Naive thymus-derived CD8-positive, alpha-beta T cell (primary cell): ENCODE results near the gene ACBD3. TPM values are rescaled to one million over a fixed set of nuclear protein-coding genes. Genes with fewer than 3 reads are reported as not detected.
A peak's percentile ranks its signal among the peaks of the same experiment; 100 is the strongest.

Experiments used
- ATAC-seq, 2 donors: fragments of 150-1000 bp; cut with Tn5 transposase in 1 of 2; sonication (Bioruptor Pico), chemical (Tn5 transposase) in 1 of 2; 1 replicate in 1 of 2; 2 replicates in 1 of 2; pipeline ENCODE4 v1.10.0; 2021; ENCODE audit warnings: mild to moderate bottlenecking in 2 of 2, moderate library complexity in 2 of 2
- POLR2A ChIA-PET: fragments of 350-600 bp; sonication (Branson Sonifier 250); formaldehyde crosslinking; loops from one replicate; lab custom pipeline; 2021; ENCODE audit warnings: antibody characterized with exemption; lab: Charles Lee
- DNase-seq, 10 donors: peaks; one replicate each; pipeline versions ENCODE4 v3.0.0 to v3.0.0-alpha.2; 2020 to 2022
- H3K27ac Mint-ChIP-seq, 10 donors: one replicate each; pipeline ENCODE4 v1.8.0; 2020 to 2022; ENCODE audit warnings: mild to moderate bottlenecking in 10 of 10, mixed read lengths in 10 of 10, moderate library complexity in 4 of 10, inconsistent platforms in 1 of 10
- H3K27me3 Mint-ChIP-seq, 5 donors: one replicate each; pipeline ENCODE4 v1.8.0; 2021 to 2022; ENCODE audit warnings: mixed read lengths in 5 of 5
- H3K36me3 Mint-ChIP-seq, 3 donors: one replicate each; pipeline ENCODE4 v1.8.0; 2020 to 2022; ENCODE audit warnings: mixed read lengths in 3 of 3, mild to moderate bottlenecking in 2 of 3, inconsistent platforms in 1 of 3
- H3K4me1 Mint-ChIP-seq, 4 donors: one replicate each; pipeline ENCODE4 v1.8.0; 2021 to 2022; ENCODE audit warnings: mixed read lengths in 4 of 4
- H3K4me3 Mint-ChIP-seq, 10 donors: one replicate each; pipeline ENCODE4 v1.8.0; 2020 to 2022; ENCODE audit warnings: mild to moderate bottlenecking in 10 of 10, mixed read lengths in 10 of 10, moderate library complexity in 6 of 10, inconsistent platforms in 1 of 10
- H3K9me3 Mint-ChIP-seq, 9 donors: one replicate each; pipeline ENCODE4 v1.8.0; 2020 to 2022; ENCODE audit warnings: mixed read lengths in 9 of 9, mild to moderate bottlenecking in 3 of 9, inconsistent platforms in 1 of 9, moderate library complexity in 1 of 9
- polyA plus RNA-seq, 3 donors: library from polyadenylated mRNA; unstranded; fragments of 300-500 nt; fragmentation: Illumina TruSeq; gene quantifications; one replicate each; pipeline ENCODE4 v1.2.3, GENCODE V29; 2021
- total RNA-seq, 8 experiments: library from RNA in 2 of 8; stranded (reverse) in 2 of 8; gene quantifications; one replicate each; pipeline ENCODE4 v1.2.3 and lab custom pipeline; 2021 to 2026

Gene ACBD3
- total and polyA plus RNA-seq, 5 experiments from 2014 or later = 11.2 to 33.2 (median 16.1) TPM

DNA sequence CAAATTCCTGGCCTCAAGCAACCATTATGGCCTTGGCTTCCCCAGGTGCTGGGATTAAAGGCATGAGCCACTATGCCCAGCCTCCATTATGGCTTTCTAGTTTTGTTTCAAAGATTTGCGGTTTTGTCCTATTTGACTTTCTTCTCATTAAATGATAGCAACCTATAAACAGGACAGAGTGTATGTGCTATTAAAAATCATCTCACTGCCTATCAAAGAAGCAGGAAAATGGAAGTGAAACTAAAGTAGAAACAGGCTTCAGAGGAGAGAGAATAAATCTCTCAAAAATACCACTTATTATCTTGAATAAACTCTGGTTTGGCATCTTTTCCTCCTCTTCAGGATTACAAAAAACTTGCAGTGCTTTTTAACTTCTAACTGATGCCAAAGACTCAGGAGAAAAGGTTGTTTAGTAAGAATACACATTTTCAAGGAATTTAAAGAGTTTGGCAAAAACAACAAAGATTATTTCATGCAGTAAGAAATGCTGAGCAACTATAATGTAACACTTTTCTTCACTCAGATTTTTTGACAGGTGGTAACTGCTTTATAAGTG lies 28.7 kb downstream of the ACBD3 start:
- POLR2A ChIA-PET = no interaction called here
- DNase-seq = no peak

DNA sequence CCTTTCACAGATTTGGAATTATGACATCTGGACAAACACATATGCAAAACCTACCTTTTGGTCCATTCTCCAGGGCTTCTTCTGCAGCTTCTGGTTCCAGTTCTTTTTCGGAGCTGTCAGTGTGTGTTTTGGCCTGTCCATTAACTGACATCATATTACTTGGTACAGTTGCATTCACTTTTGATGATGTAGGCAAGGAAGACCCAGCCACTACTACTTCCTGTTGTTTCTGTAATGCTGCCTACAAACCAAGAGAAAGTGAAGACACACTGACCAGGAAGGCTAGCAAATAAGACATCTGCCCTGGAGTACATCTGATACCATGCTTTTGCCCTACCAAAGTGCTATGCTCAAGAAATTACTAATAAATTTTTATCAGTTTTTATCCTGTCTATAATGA lies 31.9 kb downstream of the ACBD3 start:
- H3K27ac Mint-ChIP-seq = peak overlapping the region in 3 of 10 donors; percentile 65 to 81 (median 66)
- H3K4me3 Mint-ChIP-seq = no peak overlapping the region
- ATAC-seq (no peak), DNase-seq (no peak)
- H3K4me1 Mint-ChIP-seq = peaks cover 0 to 37% (median 8%) of the 10 kb centered on the region in 4 donors
- peaks cover 0 to 90% (median 5%) of the 10 kb centered on the region in 3 donors for H3K36me3 Mint-ChIP-seq
- no peaks in the 10 kb centered on the region for H3K9me3 Mint-ChIP-seq
- no peaks in the 10 kb centered on the region for H3K27me3 Mint-ChIP-seq
- POLR2A ChIA-PET = no interaction called here

More for the DNA sequence above, 28.7 kb downstream of the ACBD3 start:
- Mint-ChIP-seq H3K36me3 (peaks cover 5 to 93% (median 16%) of the 10 kb centered on the region in 3 donors), H3K9me3 (no peaks in the 10 kb centered on the region), H3K27ac (peak overlapping the region in 4 of 10 donors; percentile 18 to 79 (median 60)), H3K27me3 (no peaks in the 10 kb centered on the region), H3K4me3 (no peak overlapping the region), H3K4me1 (peaks cover 3 to 48% (median 8%) of the 10 kb centered on the region in 4 donors)
- ATAC-seq = no peak

DNA sequence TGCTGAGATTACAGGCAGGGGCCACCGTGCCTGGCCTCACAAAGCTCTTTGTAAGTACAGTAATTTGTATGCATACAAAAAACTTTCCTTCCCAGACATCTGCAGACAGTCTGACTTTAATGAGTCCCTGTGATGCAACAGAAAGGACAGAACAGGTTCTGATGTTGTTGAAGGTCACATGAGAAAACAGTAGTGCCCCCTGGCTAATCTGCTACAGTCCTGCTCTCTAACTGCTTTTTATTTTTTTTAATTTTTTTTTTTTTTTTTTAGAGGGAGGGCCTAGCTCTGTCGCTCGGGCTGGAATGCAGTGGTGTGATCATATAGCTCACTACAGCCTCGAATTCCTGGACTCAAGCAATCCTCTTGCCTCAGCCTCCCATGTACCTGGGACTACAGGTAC lies 36.7 kb downstream of the ACBD3 start:
- DNase-seq (no peak), ATAC-seq (no peak)
- Mint-ChIP-seq H3K27me3 (no peaks in the 10 kb centered on the region), H3K4me1 (peaks cover 0 to 7% (median 1%) of the 10 kb centered on the region in 4 donors), H3K4me3 (no peak overlapping the region), H3K9me3 (no peaks in the 10 kb centered on the region), H3K36me3 (peaks cover 0 to 85% (median 5%) of the 10 kb centered on the region in 3 donors), H3K27ac (peak overlapping the region in 2 of 10 donors; percentile 1 to 44)
- POLR2A ChIA-PET = interaction anchor here (0.6 kb wide), 3 partner anchors 27 to 39 kb away, joined by 3 read pairs; no protein-coding TSS in a partner anchor

DNA sequence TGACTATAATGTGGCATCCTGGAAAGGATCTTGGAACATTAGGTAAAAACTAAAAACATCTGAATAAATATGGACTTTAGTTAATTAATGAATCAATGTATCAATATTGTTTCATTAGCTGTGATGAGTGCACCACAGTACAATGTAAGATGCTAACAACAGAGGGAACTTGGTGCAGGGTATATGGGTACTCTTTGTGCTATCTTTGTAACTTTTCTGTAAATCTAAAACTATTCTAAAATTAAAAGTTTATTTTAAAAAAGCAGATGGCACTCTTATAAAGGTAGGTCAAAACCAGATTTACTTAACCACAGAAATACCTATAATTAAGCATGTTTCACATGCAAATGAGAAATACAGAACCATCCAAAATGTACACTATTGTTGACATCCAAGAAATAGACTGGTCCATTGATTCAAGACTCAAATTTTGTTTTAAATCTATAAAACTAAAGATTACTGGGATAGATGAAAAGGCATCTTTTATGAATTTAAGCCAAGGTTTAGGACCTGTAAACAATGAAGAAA lies 38.4 kb downstream of the ACBD3 start:
- ATAC-seq (no peak), DNase-seq (no peak)
- peaks cover 4 to 80% (median 12%) of the 10 kb centered on the region in 3 donors for H3K36me3 Mint-ChIP-seq
- H3K27ac Mint-ChIP-seq = peak overlapping the region in 3 of 10 donors; percentile 18 to 31 (median 29)
- POLR2A ChIA-PET = interaction anchor here (1.1 kb wide), 1 partner anchor 11 kb away, joined by 3 read pairs; no protein-coding TSS in a partner anchor
- H3K4me3 Mint-ChIP-seq = no peak overlapping the region
- H3K27me3 Mint-ChIP-seq = no peaks in the 10 kb centered on the region
- H3K4me1 Mint-ChIP-seq = peaks cover 0 to 3% (median 0%) of the 10 kb centered on the region in 4 donors
- no peaks in the 10 kb centered on the region for H3K9me3 Mint-ChIP-seq

GRCh38 chr1:226144045-226144444 lies 42.5 kb downstream of the ACBD3 start:
- Mint-ChIP-seq H3K9me3 (no peaks in the 10 kb centered on the region), H3K27ac (peak overlapping the region in 4 of 10 donors; percentile 3 to 83 (median 28)), H3K27me3 (no peaks in the 10 kb centered on the region), H3K4me1 (peaks cover 0 to 3% (median 0%) of the 10 kb centered on the region in 4 donors), H3K36me3 (peaks cover 4 to 50% (median 11%) of the 10 kb centered on the region in 3 donors), H3K4me3 (no peak overlapping the region)
- no peak for ATAC-seq
- no peak for DNase-seq
- POLR2A ChIA-PET = no interaction called here

DNA sequence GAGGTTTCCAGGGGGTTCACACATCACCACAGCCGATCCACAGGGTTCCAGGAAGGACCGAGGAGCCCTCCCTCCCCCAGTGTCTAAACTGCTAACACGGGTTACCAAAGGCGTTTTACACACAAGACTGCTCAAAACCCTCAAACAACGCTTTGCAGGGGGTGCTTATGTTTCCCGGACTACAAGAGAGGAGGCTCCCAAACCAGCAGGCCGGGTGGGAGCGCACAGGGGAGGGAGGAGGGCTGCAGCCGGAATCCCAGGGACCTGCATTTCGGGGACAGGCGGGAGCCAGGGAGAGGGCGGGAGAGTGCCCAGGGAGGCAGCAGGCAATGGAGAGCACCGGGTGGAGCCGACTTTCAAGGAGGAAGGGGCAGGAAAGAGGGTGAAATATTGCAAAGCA lies 50.8 kb downstream of the ACBD3 start:
- no peaks in the 10 kb centered on the region for H3K9me3 Mint-ChIP-seq
- H3K27me3 Mint-ChIP-seq = no peaks in the 10 kb centered on the region
- peaks cover 0 to 31% (median 3%) of the 10 kb centered on the region in 4 donors for H3K4me1 Mint-ChIP-seq
- no peak overlapping the region for H3K27ac Mint-ChIP-seq
- H3K36me3 Mint-ChIP-seq = no peaks in the 10 kb centered on the region
- ATAC-seq (no peak), DNase-seq (peak in 1 of 10 donors; percentile 58)
- H3K4me3 Mint-ChIP-seq = no peak overlapping the region
- POLR2A ChIA-PET = no interaction called here

DNA sequence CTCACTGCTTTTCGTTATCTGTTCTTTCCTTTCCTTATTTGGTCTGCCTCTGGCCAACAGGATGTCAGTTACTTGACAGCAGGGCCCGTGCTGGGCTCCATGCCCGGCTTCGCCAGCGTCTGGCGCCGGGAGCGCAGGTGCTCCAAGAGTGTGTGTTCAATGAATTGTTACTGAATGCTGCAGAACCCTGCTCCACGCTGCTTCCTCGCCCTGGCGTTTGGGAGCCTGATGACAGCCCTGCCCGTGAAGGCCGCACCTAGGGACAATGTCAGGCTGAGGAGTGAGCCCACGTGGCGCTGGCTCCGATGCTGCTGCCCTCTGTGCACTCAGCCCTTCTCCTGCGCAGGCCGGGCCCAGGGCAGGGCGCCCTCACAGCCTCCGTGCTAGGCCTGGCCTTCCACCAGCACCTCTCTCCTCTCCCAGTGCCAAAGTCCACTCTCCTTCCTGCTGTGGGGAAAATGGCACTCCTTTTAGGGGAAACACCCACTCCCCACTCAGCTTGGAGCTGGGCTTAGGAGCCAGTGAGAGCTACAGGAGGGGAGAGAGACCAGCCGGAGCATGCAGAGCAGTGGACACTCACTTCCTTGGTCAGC lies 51.4 kb downstream of the ACBD3 start:
- no peaks in the 10 kb centered on the region for H3K9me3 Mint-ChIP-seq
- H3K27ac Mint-ChIP-seq = peak overlapping the region in 3 of 10 donors; percentile 53 to 63 (median 59)

DNA sequence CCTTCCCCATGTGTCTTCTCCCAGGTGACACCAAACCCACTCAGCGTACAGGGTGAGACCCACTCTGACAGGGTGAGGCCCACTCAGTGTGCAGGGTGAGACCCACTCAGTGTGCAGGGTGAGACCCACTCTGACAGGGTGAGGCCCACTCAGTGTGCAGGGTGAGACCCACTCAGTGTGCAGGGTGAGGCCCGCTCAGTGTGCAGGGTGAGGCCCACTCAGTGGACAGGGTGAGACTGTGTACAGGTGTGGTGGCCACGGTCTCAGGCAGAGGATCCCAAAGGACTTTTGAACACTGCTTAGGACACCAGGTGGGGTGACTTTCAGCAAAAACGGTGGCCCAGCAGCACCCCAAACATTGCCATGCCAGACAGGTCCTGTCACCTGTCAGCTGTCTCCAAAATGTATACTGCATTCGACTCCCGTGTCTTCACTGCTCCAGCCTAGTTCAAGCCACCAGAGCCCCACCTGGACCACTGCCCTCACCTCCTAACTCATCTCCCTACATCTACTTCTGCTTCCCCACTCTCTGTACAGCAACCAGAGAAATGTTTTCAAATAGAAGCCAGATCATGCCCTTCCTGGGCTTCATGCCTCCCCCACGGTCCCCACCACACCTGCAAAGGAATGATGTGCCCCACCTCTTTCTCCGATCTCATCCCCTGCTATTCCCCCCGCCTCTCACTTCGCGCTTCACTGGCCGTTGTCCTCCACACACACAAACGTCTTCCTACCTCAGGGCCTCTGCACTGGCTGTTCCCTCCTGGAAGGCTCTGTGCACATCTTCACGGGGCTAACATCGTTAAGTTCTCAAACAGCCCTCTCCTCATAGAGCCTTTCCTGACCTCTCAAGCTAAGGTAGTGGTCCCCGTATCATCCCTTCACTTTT lies 52.1 kb downstream of the ACBD3 start:
- H3K27me3 Mint-ChIP-seq = no peaks in the 10 kb centered on the region
- DNase-seq (peak in 1 of 10 donors; percentile 47), ATAC-seq (no peak)
- POLR2A ChIA-PET = interaction anchor here (0.7 kb wide), 1 partner anchor 34 kb away, joined by 3 read pairs; no protein-coding TSS in a partner anchor
- no peaks in the 10 kb centered on the region for H3K36me3 Mint-ChIP-seq
- H3K27ac Mint-ChIP-seq = peak overlapping the region in 4 of 10 donors; percentile 53 to 63 (median 61)
- H3K4me3 Mint-ChIP-seq = no peak overlapping the region
- peaks cover 0 to 35% (median 3%) of the 10 kb centered on the region in 4 donors for H3K4me1 Mint-ChIP-seq
- no peaks in the 10 kb centered on the region for H3K9me3 Mint-ChIP-seq

More for the DNA sequence above, 51.4 kb downstream of the ACBD3 start:
- no peak for ATAC-seq
- DNase-seq = peak in 1 of 10 donors; percentile 27
- H3K36me3 Mint-ChIP-seq = no peaks in the 10 kb centered on the region
- POLR2A ChIA-PET = no interaction called here
- H3K4me1 Mint-ChIP-seq = peaks cover 0 to 35% (median 3%) of the 10 kb centered on the region in 4 donors
- H3K4me3 Mint-ChIP-seq = no peak overlapping the region
- no peaks in the 10 kb centered on the region for H3K27me3 Mint-ChIP-seq

- Mint-ChIP-seq H3K9me3 (no peaks in the 10 kb centered on the region), H3K4me1 (peaks cover 0 to 38% (median 3%) of the 10 kb centered on the region in 4 donors), H3K36me3 (no peaks in the 10 kb centered on the region), H3K4me3 (no peak overlapping the region), H3K27ac (peak overlapping the region in 3 of 10 donors; percentile 17 to 82 (median 51)), H3K27me3 (peaks cover 0 to under 1% (median 0%) of the 10 kb centered on the region in 5 donors)
- POLR2A ChIA-PET = interaction anchor here (0.7 kb wide), 1 partner anchor 35 kb away, joined by 3 read pairs; no protein-coding TSS in a partner anchor
- ATAC-seq = no peak
- DNase-seq = no peak
These were observed 52.9 kb downstream of the ACBD3 start for GRCh38 chr1:226133504-226134123.

DNA sequence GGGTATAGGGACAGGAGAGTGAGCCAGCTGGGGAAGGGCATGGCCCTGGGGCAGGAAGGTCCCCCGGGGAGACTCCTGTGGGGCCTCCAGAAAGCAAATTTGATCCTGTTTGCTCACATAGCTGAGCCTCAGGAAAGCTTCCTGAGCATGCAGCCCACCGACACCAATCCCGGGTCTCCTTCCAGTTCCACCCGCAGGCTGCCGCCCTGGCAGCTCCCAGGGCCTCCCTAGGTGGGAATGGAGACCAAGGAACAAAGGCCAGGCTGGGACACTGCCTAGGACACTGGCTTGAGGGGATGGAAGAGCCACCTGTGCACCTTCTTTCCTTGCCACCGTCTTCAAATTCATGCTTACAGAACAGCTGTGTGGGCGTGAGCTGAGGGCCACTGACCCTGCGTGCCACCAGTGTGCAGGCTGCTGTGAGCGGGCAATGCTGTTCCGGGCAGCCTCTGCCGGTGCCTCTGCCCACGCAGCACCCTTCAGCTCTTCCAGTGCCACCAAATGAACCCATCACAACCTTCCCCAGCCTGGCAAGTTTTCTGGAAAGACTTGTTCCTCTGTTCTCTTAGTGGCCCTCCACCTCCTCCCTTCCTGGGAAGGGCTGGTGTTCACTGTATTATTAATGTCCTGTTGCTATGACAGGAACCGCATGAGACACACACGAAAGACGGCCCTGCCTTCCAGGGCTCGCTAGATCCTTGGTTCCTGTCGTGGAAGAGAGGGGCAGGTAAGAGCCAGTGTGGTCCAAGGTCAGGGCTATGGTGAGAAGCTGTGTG lies 53.6 kb downstream of the ACBD3 start:
- POLR2A ChIA-PET = no interaction called here
- Mint-ChIP-seq H3K4me3 (peak overlapping the region in 1 of 10 donors; percentile 39), H3K27me3 (peaks cover 0 to 3% (median 0%) of the 10 kb centered on the region in 5 donors), H3K27ac (peak overlapping the region in 4 of 10 donors; percentile 17 to 82 (median 41)), H3K36me3 (no peaks in the 10 kb centered on the region), H3K4me1 (peaks cover 0 to 41% (median 3%) of the 10 kb centered on the region in 4 donors), H3K9me3 (no peaks in the 10 kb centered on the region)
- ATAC-seq (no peak), DNase-seq (peak in 1 of 10 donors; percentile 13)

- H3K4me3 Mint-ChIP-seq = no peak overlapping the region
- ATAC-seq (no peak), DNase-seq (peak in 1 of 10 donors; percentile 15)
- peaks cover 0 to 49% (median 3%) of the 10 kb centered on the region in 4 donors for H3K4me1 Mint-ChIP-seq
- H3K27me3 Mint-ChIP-seq = peaks cover 0 to 3% (median 0%) of the 10 kb centered on the region in 5 donors
- POLR2A ChIA-PET = no interaction called here
- no peaks in the 10 kb centered on the region for H3K36me3 Mint-ChIP-seq
- no peaks in the 10 kb centered on the region for H3K9me3 Mint-ChIP-seq
- no peak overlapping the region for H3K27ac Mint-ChIP-seq
These were observed 54.9 kb downstream of the ACBD3 start for GRCh38 chr1:226131639-226132038.
